ENCODE data around the gene PRAC2.

Gene PRAC2

GRCh38 chr17:48720266-48721008, 2.5 kb upstream of the PRAC2 start:
- DNase-seq (ENCODE audit: low read depth): no peak

GRCh38 chr17:48721009-48721402, 2.0 kb upstream of the PRAC2 start:
- no peak for DNase-seq (ENCODE audit: low read depth)

- DNase-seq (ENCODE audit: low read depth): no peak
These were observed 631 bp upstream of the PRAC2 start, which contains the start of gene PRAC1 for GRCh38 chr17:48722201-48722907. TSS of gene PRAC1 (minus strand) at chr17:48722518. CDS start at chr17:48722392, 126 bp downstream.

GRCh38 chr17:48723423-48724250, 652 bp downstream of the PRAC2 start:
- DNase-seq (ENCODE audit: low read depth): no peak

GRCh38 chr17:48724251-48725003, 1.4 kb downstream of the PRAC2 start:
- DNase-seq (ENCODE audit: low read depth): peak; percentile 37

- no peak for DNase-seq (ENCODE audit: low read depth)
These were observed 2.0 kb downstream of the PRAC2 start for GRCh38 chr17:48725004-48725287.

- DNase-seq (ENCODE audit: low read depth): no peak
These were observed 2.5 kb downstream of the PRAC2 start for GRCh38 chr17:48725288-48726064.

GRCh38 chr17:48726114-48726915, 3.3 kb downstream of the PRAC2 start:
- DNase-seq (ENCODE audit: low read depth): no peak

GRCh38 chr17:48726916-48727286, 3.9 kb downstream of the PRAC2 start:
- DNase-seq (ENCODE audit: low read depth): no peak

- DNase-seq (ENCODE audit: low read depth): no peak
These were observed 4.6 kb downstream of the PRAC2 start for GRCh38 chr17:48727415-48728175.

GRCh38 chr17:48728232-48729231, 5.5 kb downstream of the PRAC2 start, which contains the start of gene HOXB13:
TSS of gene HOXB13 (minus strand) at chr17:48728750. CDS start at chr17:48728593, 157 bp downstream.
- no peak for DNase-seq (ENCODE audit: low read depth)

GRCh38 chr17:48729335-48730239, 6.6 kb downstream of the PRAC2 start:
- no peak for DNase-seq (ENCODE audit: low read depth)

- DNase-seq (ENCODE audit: low read depth): no peak
These were observed 7.2 kb downstream of the PRAC2 start for GRCh38 chr17:48730240-48730550.

GRCh38 chr17:48731355-48731754, 8.4 kb downstream of the PRAC2 start:
- no peak for DNase-seq (ENCODE audit: low read depth)

- DNase-seq (ENCODE audit: low read depth): no peak
These were observed 10.0 kb downstream of the PRAC2 start for GRCh38 chr17:48732688-48733629.

- DNase-seq (ENCODE audit: low read depth): no peak
These were observed 10.8 kb downstream of the PRAC2 start for GRCh38 chr17:48733632-48734328.

All from stimulated activated CD8-positive, alpha-beta memory T cell treated with anti-CD3 and anti-CD28 coated beads, Interleukin-12 subunit alpha, Interleukin-12 subunit beta, amount 100 ng/mL, for 4 hours (primary cell).